ENCODE results near the gene SPCS1. TPM values are rescaled to one million over a fixed set of nuclear protein-coding genes. Genes with fewer than 3 reads are reported as not detected.
"Not testable (repeated sequence)": the region's sequence is repeated elsewhere in the genome, so short reads cannot be mapped to it uniquely, and the experiment has no call there.

The SPCS1 gene
- total and polyA plus RNA-seq, 11 donors: 48.6 to 176 (median 80.2) TPM

GRCh38 chr3:52670621-52671521 lies 35.0 kb upstream of the SPCS1 start:
- ATAC-seq: peak; percentile 82 to 97 (median 90)
- H3K36me3 ChIP-seq: peaks cover 0 to 98% (median 79%) of the 10 kb centered on the region in 9 donors
- no peak overlapping the region for H3K4me3 ChIP-seq
- H3K9me3 ChIP-seq: no peaks in the 10 kb centered on the region
- 75 to 78% (median 77%) methylated on average over 9 of the region's 9 CpGs for WGBS, 4 donors
- H3K4me1 ChIP-seq: peaks cover 0 to 27% (median 10%) of the 10 kb centered on the region in 12 donors
- TF ChIP-seq, protein P1, sequence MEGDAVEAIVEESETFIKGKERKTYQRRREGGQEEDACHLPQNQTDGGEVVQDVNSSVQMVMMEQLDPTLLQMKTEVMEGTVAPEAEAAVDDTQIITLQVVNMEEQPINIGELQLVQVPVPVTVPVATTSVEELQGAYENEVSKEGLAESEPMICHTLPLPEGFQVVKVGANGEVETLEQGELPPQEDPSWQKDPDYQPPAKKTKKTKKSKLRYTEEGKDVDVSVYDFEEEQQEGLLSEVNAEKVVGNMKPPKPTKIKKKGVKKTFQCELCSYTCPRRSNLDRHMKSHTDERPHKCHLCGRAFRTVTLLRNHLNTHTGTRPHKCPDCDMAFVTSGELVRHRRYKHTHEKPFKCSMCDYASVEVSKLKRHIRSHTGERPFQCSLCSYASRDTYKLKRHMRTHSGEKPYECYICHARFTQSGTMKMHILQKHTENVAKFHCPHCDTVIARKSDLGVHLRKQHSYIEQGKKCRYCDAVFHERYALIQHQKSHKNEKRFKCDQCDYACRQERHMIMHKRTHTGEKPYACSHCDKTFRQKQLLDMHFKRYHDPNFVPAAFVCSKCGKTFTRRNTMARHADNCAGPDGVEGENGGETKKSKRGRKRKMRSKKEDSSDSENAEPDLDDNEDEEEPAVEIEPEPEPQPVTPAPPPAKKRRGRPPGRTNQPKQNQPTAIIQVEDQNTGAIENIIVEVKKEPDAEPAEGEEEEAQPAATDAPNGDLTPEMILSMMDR (IDR thresholded peaks at IDR 0.05): no peak
- TF ChIP-seq POLR2A (IDR thresholded peaks at IDR 0.05): no peak
- peak overlapping the region in 10 of 12 donors; percentile 3 to 69 (median 24) for H3K27ac ChIP-seq
- DNase-seq: no peak
- intact Hi-C loops (cut with DNase I): loop anchor here in 1 of 10 donors (10.0 kb wide), 1 partner anchor 246 kb away; no protein-coding TSS in a partner anchor
- no peaks in the 10 kb centered on the region for H3K27me3 ChIP-seq

DNA sequence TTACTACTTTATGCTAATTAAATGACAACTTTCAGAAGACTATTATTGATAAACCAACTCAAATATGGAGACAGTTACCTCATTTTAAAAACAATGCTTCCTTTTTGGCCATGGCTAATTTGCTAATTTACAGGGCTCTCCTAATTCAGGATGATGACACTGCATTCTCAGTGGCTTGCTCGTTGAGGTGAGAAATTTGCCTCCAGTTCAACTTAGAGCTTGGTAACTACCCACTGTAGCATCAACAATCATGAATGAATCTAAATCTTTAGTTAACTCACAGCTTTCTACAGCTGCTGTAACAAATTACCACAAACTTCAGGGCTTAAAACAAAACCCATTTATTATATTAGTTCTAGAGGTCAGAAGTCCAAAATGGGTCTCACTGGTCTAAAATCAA lies 34.2 kb upstream of the SPCS1 start:
- DNase-seq (no peak), ATAC-seq (no peak)
- Histone ChIP-seq H3K27me3 (no peaks in the 10 kb centered on the region), H3K4me1 (peaks cover 0 to 27% (median 10%) of the 10 kb centered on the region in 12 donors), H3K4me3 (no peak overlapping the region), H3K36me3 (peaks cover 0 to 98% (median 78%) of the 10 kb centered on the region in 9 donors), H3K27ac (peak overlapping the region in 1 of 12 donors; percentile 69), H3K9me3 (no peaks in the 10 kb centered on the region)
- 44 to 75% (median 64%) methylated on average over 1 of the region's 1 CpG for WGBS, 4 donors
- TF ChIP-seq, protein P1 (IDR thresholded peaks at IDR 0.05): no peak
- TF ChIP-seq POLR2A (IDR thresholded peaks at IDR 0.05): no peak
- intact Hi-C loops (cut with DNase I): loop anchor here in 1 of 10 donors (10.0 kb wide), 1 partner anchor 247 kb away; no protein-coding TSS in a partner anchor

DNA sequence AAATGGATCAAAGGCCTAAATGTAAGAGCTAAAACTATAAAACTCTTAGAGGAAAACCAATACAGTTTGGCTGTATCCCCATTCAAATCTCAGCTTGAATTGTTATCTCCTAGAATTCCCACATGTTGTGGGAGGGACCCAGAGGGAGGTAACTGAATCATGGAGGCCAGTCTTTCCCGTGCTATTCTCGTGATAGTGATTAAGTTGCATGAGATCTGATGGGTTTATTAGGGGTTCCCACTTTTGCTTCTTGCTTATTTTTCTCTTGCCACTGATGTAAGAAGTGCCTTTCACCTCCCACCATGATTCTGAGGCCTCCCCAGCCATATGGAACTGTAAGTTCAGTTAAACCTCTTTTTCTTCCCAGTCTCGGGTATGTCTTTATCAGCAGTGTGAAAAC lies 29.7 kb upstream of the SPCS1 start:
- WGBS, 4 donors: 37 to 70% (median 58%) methylated on average over 3 of the region's 3 CpGs
- H3K4me3 ChIP-seq, H3K9me3 ChIP-seq, H3K27me3 ChIP-seq, ATAC-seq, DNase-seq, H3K27ac ChIP-seq: not testable (repeated sequence)
- Histone ChIP-seq H3K4me1 (peaks cover 0 to 37% (median 12%) of the 10 kb centered on the region in 12 donors), H3K36me3 (peaks cover 0 to 96% (median 86%) of the 10 kb centered on the region in 9 donors)
- intact Hi-C loops (cut with DNase I): loop anchor here in 1 of 10 donors (10.0 kb wide), 1 partner anchor 251 kb away; no protein-coding TSS in a partner anchor

GRCh38 chr3:52678265-52679198 lies 27.4 kb upstream of the SPCS1 start:
- H3K4me1 ChIP-seq: peaks cover 5 to 53% (median 27%) of the 10 kb centered on the region in 12 donors
- H3K27ac ChIP-seq: no peak overlapping the region
- H3K36me3 ChIP-seq: peaks cover 0 to 79% (median 63%) of the 10 kb centered on the region in 9 donors
- 95 to 97% (median 96%) methylated on average over 6 of the region's 6 CpGs for WGBS, 4 donors
- intact Hi-C loops (cut with DNase I): loop anchor here in 1 of 10 donors (10.0 kb wide), 1 partner anchor 254 kb away; no protein-coding TSS in a partner anchor
- DNase-seq (no peak), ATAC-seq (no peak)
- TF ChIP-seq POLR2A (IDR thresholded peaks at IDR 0.05): no peak
- TF ChIP-seq, protein P1 (IDR thresholded peaks at IDR 0.05): no peak
- H3K27me3 ChIP-seq: no peaks in the 10 kb centered on the region
- H3K9me3 ChIP-seq: no peaks in the 10 kb centered on the region
- no peak overlapping the region for H3K4me3 ChIP-seq
